GM19035 (cell line): ENCODE data around the gene CFAP77.

Source experiments
- ATAC-seq: cut with Tn5 transposase; IDR thresholded peaks from one replicate; pipeline ENCODE4 v1.9.1; 2021; ENCODE audit not compliant: unreplicated experiment

CFAP77 gene

GRCh38 chr9:132575005-132575609 is 165.1 kb downstream of the CFAP77 start:
- no peak for ATAC-seq

GRCh38 chr9:132575811-132576210 is 165.8 kb downstream of the CFAP77 start:
- no peak for ATAC-seq

DNA sequence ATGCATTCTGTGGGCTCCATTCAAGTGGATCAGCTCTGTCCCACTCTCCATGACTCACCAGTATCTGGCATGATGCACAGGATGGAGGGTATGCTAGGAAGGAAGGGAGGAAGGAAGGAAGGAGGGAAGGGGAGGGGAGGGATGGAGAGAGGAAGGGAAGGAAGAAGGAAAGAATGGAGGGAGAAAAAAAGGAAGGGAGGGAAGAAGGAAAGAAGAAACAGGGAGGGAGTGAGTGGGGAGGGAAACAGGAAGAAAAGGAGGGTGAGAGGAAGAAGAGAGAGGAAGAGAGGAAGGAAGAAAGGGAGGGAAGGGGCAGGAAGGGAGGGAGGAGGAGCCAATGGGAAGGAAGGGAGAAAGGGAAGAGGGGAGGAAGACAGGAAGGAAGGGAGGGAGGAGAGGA is 167.1 kb downstream of the CFAP77 start:
- ATAC-seq: no peak

- no peak for ATAC-seq
Measured at GRCh38 chr9:132578367-132578932, 168.4 kb downstream of the CFAP77 start.

- no peak for ATAC-seq
Measured at GRCh38 chr9:132579427-132579798, 169.4 kb downstream of the CFAP77 start.

GRCh38 chr9:132582276-132582785 is 172.3 kb downstream of the CFAP77 start, which contains the start of gene BARHL1:
Gene BARHL1, plus strand, starts transcription at chr9:132582606. Its CDS starts 192 bp downstream, at chr9:132582798.
- ATAC-seq: no peak

DNA sequence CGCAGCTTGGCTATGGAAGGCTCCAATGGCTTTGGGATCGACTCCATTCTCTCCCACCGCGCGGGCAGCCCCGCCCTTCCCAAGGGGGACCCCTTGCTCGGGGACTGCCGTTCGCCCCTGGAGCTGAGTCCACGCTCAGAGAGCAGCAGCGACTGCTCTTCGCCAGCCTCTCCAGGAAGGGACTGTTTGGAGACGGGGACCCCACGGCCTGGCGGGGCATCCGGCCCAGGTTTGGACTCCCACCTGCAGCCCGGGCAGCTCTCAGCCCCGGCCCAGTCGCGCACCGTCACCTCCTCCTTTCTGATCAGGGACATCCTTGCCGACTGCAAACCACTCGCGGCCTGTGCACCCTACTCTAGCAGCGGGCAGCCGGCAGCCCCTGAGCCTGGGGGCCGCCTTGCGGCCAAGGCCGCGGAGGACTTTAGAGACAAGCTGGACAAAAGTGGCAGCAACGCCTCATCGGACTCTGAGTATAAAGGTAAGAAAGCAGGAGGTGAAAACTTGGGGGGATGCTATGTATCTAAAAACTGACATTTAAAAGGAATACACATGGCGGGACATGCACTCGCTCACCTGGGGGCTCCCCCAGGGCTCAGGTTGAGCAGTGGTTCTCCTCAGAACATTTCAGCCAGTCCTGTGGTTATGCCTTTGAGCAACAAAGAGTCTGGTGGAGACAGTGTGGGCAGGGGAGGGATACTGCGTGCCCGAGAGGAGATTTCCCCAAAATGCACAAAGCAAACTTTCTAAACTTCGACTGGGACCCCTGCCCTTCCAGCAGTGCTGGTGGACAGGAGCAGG is 173.0 kb downstream of the CFAP77 start:
- no peak for ATAC-seq

GRCh38 chr9:132583584-132584304 is 173.7 kb downstream of the CFAP77 start:
- no peak for ATAC-seq

GRCh38 chr9:132584601-132585560 is 174.9 kb downstream of the CFAP77 start:
- ATAC-seq: no peak

DNA sequence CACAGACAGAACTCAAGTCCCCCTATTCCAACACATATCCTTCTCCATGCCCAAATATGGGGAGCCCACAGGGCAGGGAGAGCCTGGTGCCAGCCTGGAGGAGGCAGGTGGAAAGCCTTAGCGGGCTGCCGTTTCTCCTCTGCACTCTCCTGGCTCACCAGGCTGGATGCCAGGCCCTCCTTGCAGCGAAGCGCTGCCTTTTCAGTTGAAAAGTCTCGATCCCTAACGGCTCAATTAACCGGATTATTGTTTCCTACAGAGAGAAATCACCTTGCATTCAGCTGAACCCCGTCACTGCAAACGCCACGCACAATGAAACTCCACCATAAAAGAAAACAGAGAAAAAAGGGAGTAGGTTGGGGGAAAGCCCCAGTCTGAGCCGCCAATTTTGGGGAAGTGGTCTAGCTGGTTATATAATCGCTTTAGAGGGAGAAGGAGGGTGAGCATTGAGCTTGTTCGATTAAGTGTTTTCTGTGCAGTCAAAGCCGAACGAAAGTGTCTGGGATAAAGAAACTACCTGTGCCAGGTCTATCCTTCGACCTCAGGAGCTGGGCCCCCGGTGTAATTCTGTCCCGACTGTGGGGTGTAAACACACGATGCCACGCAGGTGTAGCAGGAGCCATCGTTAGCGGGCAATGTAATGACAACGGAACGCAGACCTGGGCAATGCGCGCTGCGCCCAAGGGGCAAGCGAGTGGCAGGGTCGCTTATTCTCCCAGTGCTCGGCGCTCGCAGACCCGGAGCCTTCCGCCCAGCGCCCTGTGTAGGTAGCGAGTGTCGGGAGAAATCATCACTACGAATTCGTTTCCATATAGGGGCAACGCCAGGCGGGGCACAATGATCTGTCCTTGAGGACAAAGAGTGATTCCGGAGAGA is 176.2 kb downstream of the CFAP77 start:
- no peak for ATAC-seq

DNA sequence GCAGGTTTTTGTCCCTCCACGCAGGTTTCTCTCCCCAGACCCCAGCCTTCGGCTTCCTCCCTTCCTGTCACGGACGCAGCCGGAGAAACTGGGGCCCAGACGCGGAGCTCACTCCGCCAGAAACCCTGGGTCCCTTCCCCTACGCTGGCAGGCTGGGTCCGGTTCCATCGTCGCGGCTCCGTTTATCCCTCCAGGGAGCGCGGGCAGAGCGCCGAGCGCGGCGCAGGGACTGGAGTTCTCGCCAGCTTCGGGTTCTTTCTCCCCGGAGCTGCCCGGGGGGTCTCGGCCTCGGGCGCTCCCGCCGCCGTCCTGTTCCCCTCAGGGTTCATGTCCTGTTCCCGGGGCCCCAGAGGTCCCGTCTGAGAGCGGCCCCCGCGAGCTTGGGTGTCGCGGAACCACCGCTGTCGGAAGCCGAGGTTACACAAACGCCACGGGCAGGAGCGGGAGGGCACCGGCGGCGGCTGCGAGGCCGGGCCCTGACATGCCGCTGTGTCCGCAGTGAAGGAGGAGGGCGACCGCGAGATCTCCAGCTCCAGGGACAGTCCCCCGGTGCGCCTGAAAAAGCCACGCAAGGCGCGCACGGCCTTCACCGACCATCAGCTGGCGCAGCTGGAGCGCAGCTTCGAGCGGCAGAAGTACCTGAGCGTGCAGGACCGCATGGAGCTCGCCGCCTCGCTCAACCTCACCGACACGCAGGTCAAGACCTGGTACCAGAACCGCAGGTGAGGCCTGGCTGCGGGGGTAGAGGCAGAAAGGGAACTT is 177.0 kb downstream of the CFAP77 start:
- ATAC-seq: no peak

DNA sequence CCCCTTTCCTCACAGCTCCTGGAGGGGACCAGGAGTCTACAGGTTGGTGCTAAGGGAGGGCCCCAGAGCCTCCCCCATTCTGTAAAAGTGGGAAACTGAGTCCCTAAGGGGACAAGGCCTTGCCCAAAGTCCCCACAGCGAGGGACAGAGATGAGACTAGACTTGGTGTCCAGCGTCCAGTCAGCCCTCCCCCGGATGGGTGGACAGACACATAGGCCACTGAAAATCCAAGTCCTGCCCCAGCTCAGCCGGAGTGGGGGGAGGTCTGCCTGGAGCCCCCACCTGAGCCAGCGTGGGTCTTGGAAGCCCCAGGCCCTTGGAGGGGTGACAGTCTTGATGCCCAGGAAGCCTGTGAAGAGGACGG is 177.6 kb downstream of the CFAP77 start:
- no peak for ATAC-seq

DNA sequence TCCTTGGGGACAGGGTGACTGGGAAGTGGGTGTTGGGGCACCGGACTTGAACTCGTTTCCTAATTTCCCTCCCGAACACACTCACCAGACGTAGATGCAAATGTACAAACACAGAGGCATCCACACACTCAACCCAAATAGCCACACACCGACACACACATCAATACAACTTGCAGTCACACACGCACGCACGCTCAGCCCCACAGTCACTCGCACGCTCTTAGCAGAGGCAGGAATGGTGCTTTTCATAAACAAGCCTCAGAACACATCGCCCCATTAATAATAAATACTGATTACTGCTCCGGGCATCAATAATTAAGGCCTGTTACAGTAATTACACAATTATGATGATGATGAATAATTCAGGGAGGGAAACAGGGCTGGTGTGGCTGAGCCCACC is 178.1 kb downstream of the CFAP77 start:
- no peak for ATAC-seq

DNA sequence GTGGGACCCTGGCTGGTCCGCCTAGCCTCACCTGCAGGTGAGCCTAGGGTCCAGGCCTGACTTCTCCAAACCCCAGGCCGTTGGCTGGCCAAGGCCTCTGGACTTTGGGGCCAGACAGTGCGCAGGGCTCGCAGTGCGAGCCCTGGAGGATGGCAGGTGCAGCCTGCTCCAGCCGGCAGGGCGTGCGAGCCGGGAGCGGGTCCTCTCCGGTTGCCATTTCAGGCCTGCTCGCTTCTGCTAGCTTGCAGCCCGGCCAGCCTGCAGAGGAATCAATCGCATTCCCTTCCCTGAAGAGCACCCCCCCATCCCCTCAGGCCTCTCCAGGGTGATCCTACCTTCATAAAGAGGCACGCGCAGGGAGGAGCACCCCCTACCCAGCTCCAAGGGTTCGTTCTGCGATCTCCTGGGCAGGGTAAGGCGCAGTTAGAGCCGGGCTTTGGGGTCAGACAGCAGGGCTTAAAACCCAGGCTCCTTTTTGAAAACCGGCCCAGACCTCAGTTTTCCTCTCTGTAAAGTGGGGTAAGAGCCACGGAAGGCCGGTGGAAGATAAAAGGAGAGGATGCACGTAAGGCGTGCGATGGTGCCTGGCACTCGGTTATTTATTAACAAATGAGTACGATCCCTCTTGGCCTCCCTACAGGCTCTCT is 178.6 kb downstream of the CFAP77 start:
- no peak for ATAC-seq

GRCh38 chr9:132589148-132590036 is 179.4 kb downstream of the CFAP77 start:
- ATAC-seq: no peak

DNA sequence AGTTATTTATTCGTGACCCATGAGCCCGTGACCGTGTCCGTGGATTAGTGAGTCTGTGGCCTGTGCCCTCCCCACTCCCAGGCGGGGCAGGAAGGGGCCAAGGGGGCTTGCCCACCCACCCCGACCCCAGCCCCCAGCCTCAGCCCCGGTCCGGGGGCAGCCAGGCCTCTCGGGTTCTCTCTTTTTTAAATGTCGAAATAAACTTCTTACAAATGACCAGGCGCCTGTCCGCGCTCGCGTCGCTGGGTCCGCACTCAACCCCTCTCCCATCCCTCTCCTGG is 180.0 kb downstream of the CFAP77 start:
- no peak for ATAC-seq
